ENCODE measurements around the gene KREMEN1. TPM values are rescaled to one million over a fixed set of nuclear protein-coding genes. Genes with fewer than 3 reads are reported as not detected.

The KREMEN1 gene
- total and polyA plus RNA-seq, 4 experiments from 2014 or later = not detected

- no peaks in the 10 kb centered on the region for H3K27me3 ChIP-seq (ENCODE audit: insufficient read depth, low read length)
- H3K9me3 ChIP-seq (ENCODE audit: control insufficient read depth in 1 of 2, low read length in 2 of 2) = no peaks in the 10 kb centered on the region
- Mint-ChIP-seq H3K4me3 (no peak overlapping the region), H3K9me3 (no peaks in the 10 kb centered on the region), H3K4me1 (no peaks in the 10 kb centered on the region), H3K27ac (no peak overlapping the region), H3K27me3 (peaks cover 0 to 4% of the 10 kb centered on the region in 2 donors), H3K36me3 (no peaks in the 10 kb centered on the region)
- no peak overlapping the region for H3K4me3 ChIP-seq (ENCODE audit: low read length in 2 of 2)
- DNase-seq = no peak
- H3K27ac ChIP-seq (ENCODE audit: low read depth, low read length) = no peak overlapping the region
- POLR2A ChIA-PET (ENCODE audit: partially characterized antibody) = no interaction called here
- intact Hi-C loops (cut with micrococcal nuclease) = no loop called here
- no peaks in the 10 kb centered on the region for H3K4me1 ChIP-seq (ENCODE audit: insufficient read depth, low read length)
- CTCF ChIA-PET (ENCODE audit: partially characterized antibody) = no interaction called here
- no peaks in the 10 kb centered on the region for H3K36me3 ChIP-seq (ENCODE audit: insufficient read depth, low read length)
Measured at GRCh38 chr22:29145321-29146072, 72.7 kb downstream of the KREMEN1 start.

GRCh38 chr22:29146091-29146560, 73.3 kb downstream of the KREMEN1 start:
- Mint-ChIP-seq H3K27me3 (peaks cover 0 to 4% of the 10 kb centered on the region in 2 donors), H3K36me3 (no peaks in the 10 kb centered on the region), H3K9me3 (no peaks in the 10 kb centered on the region), H3K4me3 (no peak overlapping the region), H3K4me1 (no peaks in the 10 kb centered on the region), H3K27ac (no peak overlapping the region)
- Histone ChIP-seq H3K36me3 (ENCODE audit: insufficient read depth, low read length) (no peaks in the 10 kb centered on the region), H3K4me1 (ENCODE audit: insufficient read depth, low read length) (no peaks in the 10 kb centered on the region), H3K27me3 (ENCODE audit: insufficient read depth, low read length) (no peaks in the 10 kb centered on the region), H3K27ac (ENCODE audit: low read depth, low read length) (no peak overlapping the region), H3K4me3 (ENCODE audit: low read length in 2 of 2) (no peak overlapping the region), H3K9me3 (ENCODE audit: control insufficient read depth in 1 of 2, low read length in 2 of 2) (no peaks in the 10 kb centered on the region)
- intact Hi-C loops (cut with micrococcal nuclease) = no loop called here
- ChIA-PET POLR2A (ENCODE audit: partially characterized antibody) (no interaction called here), CTCF (ENCODE audit: partially characterized antibody) (no interaction called here)
- no peak for DNase-seq

GRCh38 chr22:29146771-29147170, 73.9 kb downstream of the KREMEN1 start:
- CTCF ChIA-PET (ENCODE audit: partially characterized antibody) = no interaction called here
- H3K27me3 Mint-ChIP-seq = peaks cover 0 to 2% of the 10 kb centered on the region in 2 donors
- Histone ChIP-seq H3K4me3 (ENCODE audit: low read length in 2 of 2) (no peak overlapping the region), H3K4me1 (ENCODE audit: insufficient read depth, low read length) (no peaks in the 10 kb centered on the region), H3K36me3 (ENCODE audit: insufficient read depth, low read length) (no peaks in the 10 kb centered on the region), H3K27ac (ENCODE audit: low read depth, low read length) (no peak overlapping the region), H3K27me3 (ENCODE audit: insufficient read depth, low read length) (no peaks in the 10 kb centered on the region), H3K9me3 (ENCODE audit: control insufficient read depth in 1 of 2, low read length in 2 of 2) (no peaks in the 10 kb centered on the region)
- intact Hi-C loops (cut with micrococcal nuclease) = no loop called here
- POLR2A ChIA-PET (ENCODE audit: partially characterized antibody) = no interaction called here
- no peak overlapping the region for H3K4me3 Mint-ChIP-seq
- H3K36me3 Mint-ChIP-seq = no peaks in the 10 kb centered on the region
- DNase-seq = no peak
- no peak overlapping the region for H3K27ac Mint-ChIP-seq
- H3K9me3 Mint-ChIP-seq = no peaks in the 10 kb centered on the region
- H3K4me1 Mint-ChIP-seq = no peaks in the 10 kb centered on the region

- H3K9me3 ChIP-seq (ENCODE audit: control insufficient read depth in 1 of 2, low read length in 2 of 2) = no peaks in the 10 kb centered on the region
- H3K36me3 ChIP-seq (ENCODE audit: insufficient read depth, low read length) = no peaks in the 10 kb centered on the region
- H3K27ac Mint-ChIP-seq = peak overlapping the region in 1 of 7 donors; percentile 1
- H3K9me3 Mint-ChIP-seq = no peaks in the 10 kb centered on the region
- H3K36me3 Mint-ChIP-seq = no peaks in the 10 kb centered on the region
- H3K27ac ChIP-seq (ENCODE audit: low read depth, low read length) = no peak overlapping the region
- POLR2A ChIA-PET (ENCODE audit: partially characterized antibody) = no interaction called here
- H3K4me1 ChIP-seq (ENCODE audit: insufficient read depth, low read length) = no peaks in the 10 kb centered on the region
- no peak overlapping the region for H3K4me3 Mint-ChIP-seq
- intact Hi-C loops (cut with micrococcal nuclease) = no loop called here
- DNase-seq = no peak
- no peaks in the 10 kb centered on the region for H3K27me3 ChIP-seq (ENCODE audit: insufficient read depth, low read length)
- no peaks in the 10 kb centered on the region for H3K4me1 Mint-ChIP-seq
- H3K4me3 ChIP-seq (ENCODE audit: low read length in 2 of 2) = no peak overlapping the region
- CTCF ChIA-PET (ENCODE audit: partially characterized antibody) = interaction anchor here (0.7 kb wide), 1 partner anchor 8 kb away, joined by 3 read pairs; no protein-coding TSS in a partner anchor
- peaks cover 0 to 2% of the 10 kb centered on the region in 2 donors for H3K27me3 Mint-ChIP-seq
Measured at GRCh38 chr22:29147331-29147899, 74.6 kb downstream of the KREMEN1 start.

- Histone ChIP-seq H3K4me1 (ENCODE audit: insufficient read depth, low read length) (no peaks in the 10 kb centered on the region), H3K4me3 (ENCODE audit: low read length in 2 of 2) (no peak overlapping the region), H3K27me3 (ENCODE audit: insufficient read depth, low read length) (no peaks in the 10 kb centered on the region), H3K36me3 (ENCODE audit: insufficient read depth, low read length) (no peaks in the 10 kb centered on the region), H3K9me3 (ENCODE audit: control insufficient read depth in 1 of 2, low read length in 2 of 2) (no peaks in the 10 kb centered on the region), H3K27ac (ENCODE audit: low read depth, low read length) (no peak overlapping the region)
- ChIA-PET CTCF (ENCODE audit: partially characterized antibody) (no interaction called here), POLR2A (ENCODE audit: partially characterized antibody) (no interaction called here)
- no peaks in the 10 kb centered on the region for H3K9me3 Mint-ChIP-seq
- no peaks in the 10 kb centered on the region for H3K4me1 Mint-ChIP-seq
- peaks cover 0 to 3% of the 10 kb centered on the region in 2 donors for H3K27me3 Mint-ChIP-seq
- H3K4me3 Mint-ChIP-seq = no peak overlapping the region
- no peak for DNase-seq
- intact Hi-C loops (cut with micrococcal nuclease) = no loop called here
- H3K36me3 Mint-ChIP-seq = no peaks in the 10 kb centered on the region
- H3K27ac Mint-ChIP-seq = peak overlapping the region in 1 of 7 donors; percentile 1
Measured at GRCh38 chr22:29148036-29148435, 75.2 kb downstream of the KREMEN1 start.

- Mint-ChIP-seq H3K9me3 (no peaks in the 10 kb centered on the region), H3K27me3 (peaks cover 0 to 5% of the 10 kb centered on the region in 2 donors), H3K27ac (no peak overlapping the region), H3K4me3 (no peak overlapping the region), H3K36me3 (no peaks in the 10 kb centered on the region), H3K4me1 (no peaks in the 10 kb centered on the region)
- no peak for DNase-seq
- H3K27ac ChIP-seq (ENCODE audit: low read depth, low read length) = no peak overlapping the region
- H3K36me3 ChIP-seq (ENCODE audit: insufficient read depth, low read length) = no peaks in the 10 kb centered on the region
- CTCF ChIA-PET (ENCODE audit: partially characterized antibody) = interaction anchor here (1.7 kb wide), 1 partner anchor 16 kb away, joined by 4 read pairs; no protein-coding TSS in a partner anchor
- no peaks in the 10 kb centered on the region for H3K9me3 ChIP-seq (ENCODE audit: control insufficient read depth in 1 of 2, low read length in 2 of 2)
- intact Hi-C loops (cut with micrococcal nuclease) = no loop called here
- H3K4me1 ChIP-seq (ENCODE audit: insufficient read depth, low read length) = no peaks in the 10 kb centered on the region
- no peak overlapping the region for H3K4me3 ChIP-seq (ENCODE audit: low read length in 2 of 2)
- no peaks in the 10 kb centered on the region for H3K27me3 ChIP-seq (ENCODE audit: insufficient read depth, low read length)
- POLR2A ChIA-PET (ENCODE audit: partially characterized antibody) = no interaction called here
Measured at GRCh38 chr22:29148826-29149225, 76.0 kb downstream of the KREMEN1 start.

- Histone ChIP-seq H3K4me3 (ENCODE audit: low read length in 2 of 2) (no peak overlapping the region), H3K36me3 (ENCODE audit: insufficient read depth, low read length) (no peaks in the 10 kb centered on the region), H3K27ac (ENCODE audit: low read depth, low read length) (no peak overlapping the region), H3K27me3 (ENCODE audit: insufficient read depth, low read length) (no peaks in the 10 kb centered on the region), H3K4me1 (ENCODE audit: insufficient read depth, low read length) (peaks cover 10% of the 10 kb centered on the region), H3K9me3 (ENCODE audit: control insufficient read depth in 1 of 2, low read length in 2 of 2) (no peaks in the 10 kb centered on the region)
- CTCF ChIA-PET (ENCODE audit: partially characterized antibody) = interaction anchor here (1.7 kb wide), 1 partner anchor 17 kb away, joined by 4 read pairs; no protein-coding TSS in a partner anchor
- peaks cover 4 to 7% (median 6%) of the 10 kb centered on the region in 4 donors for H3K4me1 Mint-ChIP-seq
- no peaks in the 10 kb centered on the region for H3K9me3 Mint-ChIP-seq
- no peaks in the 10 kb centered on the region for H3K36me3 Mint-ChIP-seq
- intact Hi-C loops (cut with micrococcal nuclease) = loop anchor here (10.0 kb wide), 1 partner anchor 555 kb away; no protein-coding TSS in a partner anchor
- H3K27me3 Mint-ChIP-seq = peaks cover 3 to 11% of the 10 kb centered on the region in 2 donors
- H3K4me3 Mint-ChIP-seq = no peak overlapping the region
- no peak overlapping the region for H3K27ac Mint-ChIP-seq
- no peak for DNase-seq
- POLR2A ChIA-PET (ENCODE audit: partially characterized antibody) = no interaction called here
Measured at GRCh38 chr22:29149841-29150555, 77.2 kb downstream of the KREMEN1 start.
